H1 (cell line): Measurements from ENCODE around the gene HERC4. TPM values are rescaled to one million over a fixed set of nuclear protein-coding genes. Genes with fewer than 3 reads are reported as not detected.
"Not testable (repeated sequence)": the region's sequence is repeated elsewhere in the genome, so short reads cannot be mapped to it uniquely, and the experiment has no call there.

Experiments
- CTCF ChIA-PET: fragments of 300-600 bp; sonication (Branson Sonifier 250); formaldehyde crosslinking; loops from one replicate; lab custom pipeline; 2021; ENCODE audit not compliant: partially characterized antibody; lab: Charles Lee
- POLR2A ChIA-PET: fragments of 300-600 bp; sonication (Branson Sonifier 250); formaldehyde crosslinking; loops from one replicate; lab custom pipeline; 2021; ENCODE audit warnings: inconsistent platforms; ENCODE audit not compliant: partially characterized antibody; lab: Charles Lee
- DNase-seq, 2 experiments: peaks; one replicate each; pipeline versions ENCODE4 v3.0.0 to v3.0.0-alpha.2; 2010 to 2022; ENCODE audit warnings: low spot score in 2 of 2, low read depth in 1 of 2, mixed read lengths in 1 of 2
- FAIRE-seq: peaks from 2 replicates; lab custom pipeline; 2011; peaks lifted over from hg19 to GRCh38; lab: Jason Lieb, UNC
- H2AFZ ChIP-seq: 2 replicates; pipeline ENCODE4 v1.8.1; 2012; ENCODE audit warnings: low read length, inconsistent platforms
- H2AK5ac ChIP-seq: 2 replicates; pipeline ENCODE4 v1.6.1; 2013; ENCODE audit warnings: low read depth, low read length
- H2BK120ac ChIP-seq: replicated peaks from 2 replicates; pipeline ENCODE3; 2013; ENCODE audit warnings: low read depth, low read length, inconsistent platforms
- H2BK12ac ChIP-seq: 2 replicates; pipeline ENCODE4 v1.6.1; 2013; ENCODE audit warnings: low read depth, low read length
- H2BK15ac ChIP-seq: 2 replicates; pipeline ENCODE4 v1.6.1; 2013; ENCODE audit warnings: low read length
- H2BK20ac ChIP-seq: 2 replicates; pipeline ENCODE4 v1.6.1; 2013; ENCODE audit warnings: low read length
- H2BK5ac ChIP-seq: 2 replicates; pipeline ENCODE4 v1.6.1; 2013; ENCODE audit warnings: low read depth, low read length
- H3K14ac ChIP-seq: 2 replicates; pipeline ENCODE4 v1.6.1; 2013; ENCODE audit warnings: inconsistent platforms; ENCODE audit not compliant: insufficient read length
- H3K18ac ChIP-seq: 2 replicates; pipeline ENCODE4 v1.6.1; 2013; ENCODE audit warnings: low read length; ENCODE audit errors: extremely low read depth
- H3K23ac ChIP-seq: 2 replicates; pipeline ENCODE4 v1.6.1; 2013; ENCODE audit warnings: inconsistent platforms; ENCODE audit not compliant: insufficient read length
- H3K23me2 ChIP-seq: 2 replicates; pipeline ENCODE4 v1.6.1; 2013; ENCODE audit warnings: low read depth, low read length
- H3K27ac ChIP-seq: 2 replicates; pipeline ENCODE4 v1.6.1; 2011; ENCODE audit warnings: low read depth, low read length, inconsistent platforms
- H3K27me3 ChIP-seq, 4 experiments: replicated peaks in 1 of 4; 1 replicate in 1 of 4; 2 replicates in 3 of 4; pipeline versions ENCODE4 v1.6.1 to v1.8.1; 2011 to 2013; ENCODE audit warnings: low read length in 3 of 4, mild to moderate bottlenecking in 3 of 4, inconsistent platforms in 2 of 4, mixed read lengths in 2 of 4, moderate library complexity in 1 of 4; ENCODE audit not compliant: control insufficient read depth in 3 of 4, insufficient read depth in 3 of 4; ENCODE audit errors: extremely low read depth in 1 of 4
- H3K36me3 ChIP-seq, 4 experiments: 2 replicates each; pipeline versions ENCODE4 v1.6.1 to v1.8.1; 2011 to 2013; ENCODE audit warnings: mild to moderate bottlenecking in 4 of 4, low read length in 3 of 4, moderate library complexity in 2 of 4, control low read depth in 1 of 4, inconsistent platforms in 1 of 4; ENCODE audit not compliant: insufficient read depth in 4 of 4, control insufficient read depth in 2 of 4
- H3K4ac ChIP-seq: replicated peaks from 2 replicates; pipeline ENCODE3; 2013; ENCODE audit warnings: low read length, low read depth, mixed read lengths, inconsistent platforms; ENCODE audit not compliant: insufficient read length
- H3K4me1 ChIP-seq, 4 experiments: replicated peaks in 1 of 4; 1 replicate in 1 of 4; 2 replicates in 3 of 4; pipeline versions ENCODE4 v1.6.1 to v1.8.1; 2011 to 2013; ENCODE audit warnings: low read length in 3 of 4, inconsistent platforms in 2 of 4, mixed read lengths in 1 of 4; ENCODE audit not compliant: insufficient read depth in 4 of 4, control insufficient read depth in 3 of 4
- H3K4me2 ChIP-seq, 2 experiments: 2 replicates each; pipeline versions ENCODE4 v1.6.1 to v1.8.1; 2011 to 2013; ENCODE audit warnings: low read depth in 2 of 2, low read length in 2 of 2, control low read depth in 1 of 2, inconsistent platforms in 1 of 2, mild to moderate bottlenecking in 1 of 2; ENCODE audit not compliant: insufficient read depth in 1 of 2
- H3K4me3 ChIP-seq, 4 experiments: fragments of 200-600, 300-600 bp in 1 of 4; sonication (generic), shearing (Covaris generic), sonication (Bioruptor Twin) in 1 of 4; 2 replicates each; pipeline versions ENCODE4 v1.5.1 to v1.8.1; 2011 to 2016; ENCODE audit warnings: low read length in 4 of 4, low read depth in 3 of 4, control low read depth in 2 of 4, inconsistent platforms in 2 of 4, mild to moderate bottlenecking in 2 of 4, mixed read lengths in 1 of 4, moderate library complexity in 1 of 4; ENCODE audit not compliant: insufficient read depth in 2 of 4; ENCODE audit errors: extremely low read depth in 1 of 4
- H3K56ac ChIP-seq: replicated peaks from 2 replicates; pipeline ENCODE3; 2013; ENCODE audit warnings: low read depth, mild to moderate bottlenecking, mixed read lengths, low read length, inconsistent platforms; ENCODE audit not compliant: insufficient read length
- H3K79me1 ChIP-seq: 2 replicates; pipeline ENCODE4 v1.6.1; 2013; ENCODE audit warnings: low read depth, low read length, control low read depth
- H3K79me2 ChIP-seq, 2 experiments: 2 replicates each; pipeline versions ENCODE4 v1.6.1 to v1.8.1; 2012 to 2013; ENCODE audit warnings: low read length in 2 of 2, mild to moderate bottlenecking in 2 of 2, inconsistent platforms in 1 of 2; ENCODE audit not compliant: insufficient read depth in 2 of 2, control insufficient read depth in 1 of 2
- H3K9ac ChIP-seq, 4 experiments: replicated peaks in 1 of 4; 1 replicate in 1 of 4; 2 replicates in 3 of 4; pipeline versions ENCODE4 v1.6.1 to v1.8.1; 2011 to 2013; ENCODE audit warnings: low read depth in 3 of 4, low read length in 3 of 4, control low read depth in 2 of 4, mild to moderate bottlenecking in 2 of 4, moderate library complexity in 2 of 4, inconsistent platforms in 1 of 4; ENCODE audit errors: extremely low read depth in 1 of 4
- H3K9me3 ChIP-seq, 2 experiments: 2 replicates each; pipeline versions ENCODE4 v1.6.1 to v1.8.1; 2012 to 2013; ENCODE audit warnings: mild to moderate bottlenecking in 2 of 2, moderate library complexity in 2 of 2, control low read depth in 1 of 2, inconsistent platforms in 1 of 2, low read depth in 1 of 2, low read length in 1 of 2, mixed read lengths in 1 of 2; ENCODE audit not compliant: insufficient read depth in 2 of 2
- H4K20me1 ChIP-seq, 2 experiments: replicated peaks in 1 of 2; 2 replicates each; pipeline versions ENCODE3 to v1.8.1; 2011 to 2013; ENCODE audit warnings: inconsistent platforms in 2 of 2, low read length in 2 of 2, mild to moderate bottlenecking in 1 of 2; ENCODE audit not compliant: insufficient read depth in 2 of 2, control insufficient read depth in 1 of 2
- H4K5ac ChIP-seq: 2 replicates; pipeline ENCODE4 v1.6.1; 2013; ENCODE audit warnings: low read length, low read depth, mixed read lengths, inconsistent platforms; ENCODE audit not compliant: insufficient read length
- H4K8ac ChIP-seq: 2 replicates; pipeline ENCODE4 v1.8.0; 2013; ENCODE audit warnings: mild to moderate bottlenecking, moderate library complexity, low read length, inconsistent platforms; ENCODE audit not compliant: insufficient read depth; ENCODE audit errors: extremely low read depth
- H4K91ac ChIP-seq: replicated peaks from 2 replicates; pipeline ENCODE3; 2013; ENCODE audit warnings: low read length, mixed read lengths, inconsistent platforms; ENCODE audit not compliant: insufficient read length
- WGBS, 2 experiments: shearing (Covaris generic) in 1 of 2; methylation state at CpG; one replicate each; pipeline versions ENCODE4 v1.1.6 to v1.1.7; 2013 to 2015; ENCODE audit warnings: low lambda C conversion rate in 2 of 2, mixed read lengths in 2 of 2, inconsistent platforms in 1 of 2, low coverage in 1 of 2, missing lambda C conversion rate in 1 of 2; ENCODE audit not compliant: insufficient replicate concordance in 2 of 2, insufficient coverage in 1 of 2, insufficient read length in 1 of 2; ENCODE audit errors: extremely low coverage in 1 of 2, missing lambda C conversion rate in 1 of 2; 5-methylcytosine and 5-hydroxymethylcytosine counted together
- polyA plus RNA-seq, 7 experiments: library from polyadenylated mRNA; depleted of rRNA in 3 of 7; stranded (reverse) in 5 of 7; unstranded in 2 of 7; fragments of >200 nt in 5 of 7; fragments of 200-250 nt in 2 of 7; gene quantifications; 1 replicate in 5 of 7; 2 replicates in 1 of 7; 4 replicates in 1 of 7; pipeline versions ENCODE4 v1.2.1 to v1.2.3, GENCODE V29; 2011 to 2013; ENCODE audit warnings: missing spikeins in 2 of 7, mixed read lengths in 2 of 7
- total RNA-seq: library from RNA; stranded (reverse); fragmentation: NEBNext Ultra II Directional; extraction: Animal tissue kit (Norgen Biotek cat#: 25700); gene quantifications from 2 replicates; pipeline ENCODE4 v1.2.1, GENCODE V29; 2021

The HERC4 gene
- total and polyA plus RNA-seq, 2 of the 8 experiments (the other 6 are each of a cell fraction or from before 2014, with no cell fraction given), result 7.5 to 44.0 TPM

GRCh38 chr10:68022324-68022723 is 52.8 kb downstream of the HERC4 start:
- H3K4ac ChIP-seq, DNase-seq, H3K56ac ChIP-seq, H2AK5ac ChIP-seq, H2BK12ac ChIP-seq, POLR2A ChIA-PET, H3K9ac ChIP-seq, H3K27ac ChIP-seq, H3K4me2 ChIP-seq, H3K23ac ChIP-seq, H2BK120ac ChIP-seq, H2BK20ac ChIP-seq, H4K91ac ChIP-seq, CTCF ChIA-PET, FAIRE-seq, H2BK5ac ChIP-seq, H2AFZ ChIP-seq, H3K79me1 ChIP-seq, H3K9me3 ChIP-seq, H3K18ac ChIP-seq, H2BK15ac ChIP-seq, H3K4me3 ChIP-seq, H4K5ac ChIP-seq, H4K8ac ChIP-seq, H4K20me1 ChIP-seq, H3K4me1 ChIP-seq, H3K14ac ChIP-seq, H3K79me2 ChIP-seq, H3K23me2 ChIP-seq, H3K27me3 ChIP-seq: not testable (repeated sequence)
- WGBS, 2 experiments, result 98% methylated on average over 4 of the region's 4 CpGs; no CpG with 5 or more reads in 1 of the 2 experiments
- peaks cover 0 to 21% (median 1%) of the 10 kb centered on the region in 4 experiments; a peak in 5 of 8 replicates for H3K36me3 ChIP-seq

GRCh38 chr10:68016519-68016918 is 58.6 kb downstream of the HERC4 start:
- CTCF ChIA-PET, result interaction anchor here (1.0 kb wide), 1 partner anchor 19 kb away, joined by 3 read pairs; no protein-coding TSS in a partner anchor
- H2BK20ac ChIP-seq, H2AFZ ChIP-seq, H3K27me3 ChIP-seq, FAIRE-seq, H3K4me1 ChIP-seq, H3K23ac ChIP-seq, H4K20me1 ChIP-seq, H3K14ac ChIP-seq, H2AK5ac ChIP-seq, H3K4me3 ChIP-seq, H3K4me2 ChIP-seq, H2BK5ac ChIP-seq, H3K56ac ChIP-seq, H4K91ac ChIP-seq, H4K5ac ChIP-seq, H2BK12ac ChIP-seq, H2BK15ac ChIP-seq, H3K79me2 ChIP-seq, H3K9me3 ChIP-seq, H3K9ac ChIP-seq, DNase-seq, H3K27ac ChIP-seq, H3K4ac ChIP-seq, H3K79me1 ChIP-seq, H4K8ac ChIP-seq, H3K23me2 ChIP-seq, POLR2A ChIA-PET, H2BK120ac ChIP-seq, H3K18ac ChIP-seq: not testable (repeated sequence)
- H3K36me3 ChIP-seq, result peaks cover 0 to 15% (median 4%) of the 10 kb centered on the region in 4 experiments; a peak in 3 of 8 replicates
- WGBS, 2 experiments, result 89% methylated on average over 4 of the region's 4 CpGs; no CpG with 5 or more reads in 1 of the 2 experiments
